Left ventricle myocardium inferior (tissue), 1 donor: ENCODE data around the gene SH2D1B. TPM values are rescaled to one million over a fixed set of nuclear protein-coding genes. Genes with fewer than 3 reads are reported as not detected.
"Not testable (repeated sequence)": the region's sequence is repeated elsewhere in the genome, so short reads cannot be mapped to it uniquely, and the experiment has no call there.

Source experiments
- DNase-seq: peaks from one replicate; pipeline ENCODE4 v3.0.0-alpha.2; 2020
- H3K27ac ChIP-seq: fragments of 200-600 bp; replicated peaks from 2 replicates; pipeline ENCODE4 v1.8.0; 2021
- H3K27me3 ChIP-seq: fragments of 200-600 bp; 2 replicates; pipeline ENCODE4 v1.8.0; 2021; ENCODE audit warnings: low read depth
- H3K36me3 ChIP-seq: fragments of 200-600 bp; 2 replicates; pipeline ENCODE4 v1.8.0; 2021
- H3K4me1 ChIP-seq: fragments of 200-600 bp; 2 replicates; pipeline ENCODE4 v1.8.0; 2021
- H3K4me3 ChIP-seq: fragments of 200-600 bp; 2 replicates; pipeline ENCODE4 v1.8.0; 2021; ENCODE audit warnings: mild to moderate bottlenecking, moderate library complexity
- H3K9me3 ChIP-seq: fragments of 200-600 bp; replicated peaks from 2 replicates; pipeline ENCODE4 v1.8.0; 2021
- intact Hi-C: fragments of 100-400 bp; cut with micrococcal nuclease; formaldehyde crosslinking; loops from one replicate; pipeline ENCODE4 v1.11.0; 2022
- long read RNA-seq: library from polyadenylated mRNA; unstranded; transcript quantifications from one replicate; pipeline ENCODE4 v2.0.0, GENCODE V29; 2021
- total RNA-seq: library from RNA; stranded (reverse); fragmentation: NEBNext Ultra II Directional; extraction: Animal tissue kit (Norgen Biotek cat#: 25700); gene quantifications from one replicate; pipeline ENCODE4 v1.2.1, GENCODE V29; 2021
- TF ChIP-seq, protein P1 (sequence below): fragments of 200-600 bp; IDR thresholded peaks from 2 replicates; pipeline ENCODE4 v1.8.0; 2021; ENCODE audit warnings: antibody characterized with exemption, mild to moderate bottlenecking, borderline replicate concordance
- donor health status: DM: no; HTN: yes; CAD: no; lungs with severe emphysema.

The SH2D1B gene, protein sequence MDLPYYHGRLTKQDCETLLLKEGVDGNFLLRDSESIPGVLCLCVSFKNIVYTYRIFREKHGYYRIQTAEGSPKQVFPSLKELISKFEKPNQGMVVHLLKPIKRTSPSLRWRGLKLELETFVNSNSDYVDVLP
- total RNA-seq = 0.11 TPM
- long read RNA-seq, partial matches to known transcripts = 0 of 1 reads
- long read RNA-seq, other reads (novel, unspliced or antisense) = 0 of 1 reads

DNA sequence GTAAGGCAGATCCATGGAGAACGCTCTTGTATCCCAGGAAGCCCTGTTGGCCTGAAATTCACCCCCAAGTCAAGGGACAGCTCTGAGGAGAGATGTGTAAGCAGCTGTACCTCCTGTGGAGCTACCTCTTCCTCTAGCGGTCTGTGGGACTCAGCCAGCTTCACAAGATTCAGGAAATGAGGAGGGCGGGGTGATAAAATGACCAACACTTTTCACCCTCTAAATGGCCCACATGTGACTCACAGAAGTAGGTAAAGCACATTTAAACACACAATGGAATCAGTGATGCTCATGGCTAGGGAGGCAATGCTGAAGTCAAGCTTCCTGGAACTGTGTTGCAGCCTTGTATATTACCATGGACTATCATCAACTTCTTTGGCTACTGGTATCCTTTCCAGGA is at the start of gene SH2D1B:
SH2D1B (minus strand) TSS at position 135 of the 400 bp plus-strand sequence; CDS start at position 15, 120 bp downstream.
- H3K4me1 ChIP-seq = no peaks in the 10 kb centered on the region

DNA sequence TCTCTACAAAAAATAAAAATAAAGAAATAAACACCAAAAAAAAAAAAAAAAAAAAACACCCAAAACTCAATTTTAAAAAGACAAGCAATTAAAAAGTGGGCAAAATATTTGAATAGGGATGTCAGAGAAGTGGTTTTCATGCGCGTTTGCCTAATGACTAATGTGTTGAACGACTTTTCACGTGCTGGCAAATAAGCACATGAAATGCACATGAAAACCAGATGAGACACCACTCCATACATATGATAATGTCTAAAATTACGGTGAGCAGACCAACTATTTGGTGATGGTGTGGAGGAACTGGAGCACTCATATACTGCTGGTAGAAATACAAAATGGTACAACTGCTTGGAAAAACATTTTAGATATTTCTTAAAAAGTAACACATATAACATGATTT is 46.3 kb upstream of the SH2D1B start:
- no peak overlapping the region for H3K4me3 ChIP-seq
- TF ChIP-seq, protein P1, sequence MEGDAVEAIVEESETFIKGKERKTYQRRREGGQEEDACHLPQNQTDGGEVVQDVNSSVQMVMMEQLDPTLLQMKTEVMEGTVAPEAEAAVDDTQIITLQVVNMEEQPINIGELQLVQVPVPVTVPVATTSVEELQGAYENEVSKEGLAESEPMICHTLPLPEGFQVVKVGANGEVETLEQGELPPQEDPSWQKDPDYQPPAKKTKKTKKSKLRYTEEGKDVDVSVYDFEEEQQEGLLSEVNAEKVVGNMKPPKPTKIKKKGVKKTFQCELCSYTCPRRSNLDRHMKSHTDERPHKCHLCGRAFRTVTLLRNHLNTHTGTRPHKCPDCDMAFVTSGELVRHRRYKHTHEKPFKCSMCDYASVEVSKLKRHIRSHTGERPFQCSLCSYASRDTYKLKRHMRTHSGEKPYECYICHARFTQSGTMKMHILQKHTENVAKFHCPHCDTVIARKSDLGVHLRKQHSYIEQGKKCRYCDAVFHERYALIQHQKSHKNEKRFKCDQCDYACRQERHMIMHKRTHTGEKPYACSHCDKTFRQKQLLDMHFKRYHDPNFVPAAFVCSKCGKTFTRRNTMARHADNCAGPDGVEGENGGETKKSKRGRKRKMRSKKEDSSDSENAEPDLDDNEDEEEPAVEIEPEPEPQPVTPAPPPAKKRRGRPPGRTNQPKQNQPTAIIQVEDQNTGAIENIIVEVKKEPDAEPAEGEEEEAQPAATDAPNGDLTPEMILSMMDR = no peak
- peaks cover 2% of the 10 kb centered on the region for H3K9me3 ChIP-seq
- DNase-seq = no peak
- intact Hi-C loops = no loop called here
- no peaks in the 10 kb centered on the region for H3K36me3 ChIP-seq
- H3K4me1 ChIP-seq = no peaks in the 10 kb centered on the region
- no peak overlapping the region for H3K27ac ChIP-seq
- no peaks in the 10 kb centered on the region for H3K27me3 ChIP-seq

More for the DNA sequence above, at the start of gene SH2D1B:
- TF ChIP-seq, protein P1 = no peak
- Histone ChIP-seq H3K27me3 (peaks cover 32% of the 10 kb centered on the region), H3K4me3 (no peak within 1 kb of the TSS), H3K27ac (no peak within 1 kb of the TSS), H3K9me3 (peaks cover 5% of the 10 kb centered on the region), H3K36me3 (no peaks in the 10 kb centered on the region)
- DNase-seq = no peak
- intact Hi-C loops = no loop called here

DNA sequence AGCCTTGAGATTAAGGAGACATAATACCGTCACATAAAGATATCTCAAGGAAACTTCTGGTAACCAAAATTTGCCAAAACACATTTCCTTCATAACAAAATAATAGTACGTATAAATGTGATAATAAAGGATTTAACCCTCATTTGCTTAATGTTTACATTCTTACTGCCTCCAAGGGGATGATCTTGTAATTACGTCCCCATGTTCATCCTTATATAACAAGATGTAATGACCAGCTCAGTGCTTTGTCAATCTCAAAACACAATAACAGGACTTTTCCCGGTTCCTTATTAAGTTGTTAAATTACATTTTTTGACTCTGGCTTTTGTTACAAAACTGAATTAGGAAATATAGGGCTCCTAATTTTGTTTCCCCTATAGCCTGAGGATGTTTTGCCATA is 44.4 kb upstream of the SH2D1B start:
- H3K4me3 ChIP-seq = no peak overlapping the region
- TF ChIP-seq, protein P1 = no peak
- no peak overlapping the region for H3K27ac ChIP-seq
- H3K27me3 ChIP-seq = no peaks in the 10 kb centered on the region
- H3K4me1 ChIP-seq = no peaks in the 10 kb centered on the region
- DNase-seq = no peak
- intact Hi-C loops = no loop called here
- H3K9me3 ChIP-seq = peaks cover 2% of the 10 kb centered on the region
- H3K36me3 ChIP-seq = no peaks in the 10 kb centered on the region

DNA sequence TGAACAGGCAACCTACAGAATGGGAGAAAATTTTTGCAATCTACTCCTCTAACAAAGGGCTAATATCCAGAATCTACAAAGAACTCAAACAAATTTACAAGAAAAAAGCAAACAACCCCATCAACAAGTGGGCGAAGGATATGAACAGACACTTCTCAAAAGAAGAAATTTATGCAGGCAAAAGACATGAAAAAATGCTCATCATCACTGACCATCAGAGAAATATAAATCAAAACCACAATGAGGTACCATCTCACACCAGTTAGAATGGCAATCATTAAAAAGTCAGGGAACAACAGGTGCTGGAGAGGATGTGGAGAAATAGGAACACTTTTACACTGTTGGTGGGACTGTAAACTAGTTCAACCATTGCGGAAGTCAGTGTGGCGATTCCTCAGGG is 42.4 kb upstream of the SH2D1B start:
- H3K27ac ChIP-seq, DNase-seq: not testable (repeated sequence)

DNA sequence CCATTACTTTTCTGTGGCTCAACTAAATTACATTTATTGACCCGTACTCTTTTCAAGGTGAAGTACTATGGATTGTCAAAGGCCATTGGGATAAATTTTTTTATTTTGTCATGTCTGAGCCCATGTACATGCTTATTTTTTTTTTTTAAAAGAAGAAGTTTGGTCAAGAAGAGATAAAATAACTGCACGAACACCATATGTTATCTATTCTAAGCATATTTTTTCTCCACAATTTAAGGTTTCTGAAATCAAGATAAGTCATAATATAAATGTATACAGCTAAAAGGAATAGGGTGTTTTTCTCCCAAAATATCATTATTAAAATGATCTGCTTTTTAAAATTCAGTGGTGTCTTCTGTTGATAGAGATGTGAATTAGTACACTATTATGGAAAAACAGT is 35.0 kb upstream of the SH2D1B start:
- H3K4me1 ChIP-seq = no peaks in the 10 kb centered on the region
- DNase-seq = no peak
- H3K36me3 ChIP-seq = no peaks in the 10 kb centered on the region
- H3K4me3 ChIP-seq = no peak overlapping the region
- H3K9me3 ChIP-seq = no peaks in the 10 kb centered on the region
- TF ChIP-seq, protein P1 = no peak
- no peak overlapping the region for H3K27ac ChIP-seq
- H3K27me3 ChIP-seq = peaks cover 49% of the 10 kb centered on the region
- intact Hi-C loops = no loop called here

More for the DNA sequence above, 42.4 kb upstream of the SH2D1B start:
- H3K4me3 ChIP-seq, intact Hi-C loops, H3K27me3 ChIP-seq, H3K9me3 ChIP-seq, H3K4me1 ChIP-seq, H3K36me3 ChIP-seq: not testable (repeated sequence)

DNA sequence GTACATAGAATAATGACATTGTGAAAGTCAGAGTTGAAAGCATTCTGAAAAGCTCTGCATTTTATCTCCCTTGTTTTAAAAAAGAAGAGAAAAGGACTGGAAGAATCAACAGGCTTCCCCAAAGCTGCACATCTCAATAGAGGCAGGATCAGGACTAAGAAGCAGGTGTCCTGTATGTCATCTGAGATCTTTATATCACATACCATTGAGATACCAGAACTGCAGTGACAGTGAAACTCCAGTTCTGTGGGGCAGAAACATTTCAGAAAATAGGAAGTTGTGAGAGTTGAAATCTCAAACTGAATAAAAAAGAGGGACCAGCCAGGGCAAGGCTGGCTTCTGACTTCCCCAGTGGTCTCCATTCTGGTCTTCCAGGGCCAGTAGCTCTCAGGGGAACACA is 33.0 kb upstream of the SH2D1B start:
- DNase-seq = no peak
- no peaks in the 10 kb centered on the region for H3K4me1 ChIP-seq
- no peaks in the 10 kb centered on the region for H3K36me3 ChIP-seq
- TF ChIP-seq, protein P1 = no peak
- peaks cover 61% of the 10 kb centered on the region for H3K27me3 ChIP-seq
- intact Hi-C loops = no loop called here
- H3K4me3 ChIP-seq = no peak overlapping the region
- H3K27ac ChIP-seq = no peak overlapping the region
- H3K9me3 ChIP-seq = no peaks in the 10 kb centered on the region

DNA sequence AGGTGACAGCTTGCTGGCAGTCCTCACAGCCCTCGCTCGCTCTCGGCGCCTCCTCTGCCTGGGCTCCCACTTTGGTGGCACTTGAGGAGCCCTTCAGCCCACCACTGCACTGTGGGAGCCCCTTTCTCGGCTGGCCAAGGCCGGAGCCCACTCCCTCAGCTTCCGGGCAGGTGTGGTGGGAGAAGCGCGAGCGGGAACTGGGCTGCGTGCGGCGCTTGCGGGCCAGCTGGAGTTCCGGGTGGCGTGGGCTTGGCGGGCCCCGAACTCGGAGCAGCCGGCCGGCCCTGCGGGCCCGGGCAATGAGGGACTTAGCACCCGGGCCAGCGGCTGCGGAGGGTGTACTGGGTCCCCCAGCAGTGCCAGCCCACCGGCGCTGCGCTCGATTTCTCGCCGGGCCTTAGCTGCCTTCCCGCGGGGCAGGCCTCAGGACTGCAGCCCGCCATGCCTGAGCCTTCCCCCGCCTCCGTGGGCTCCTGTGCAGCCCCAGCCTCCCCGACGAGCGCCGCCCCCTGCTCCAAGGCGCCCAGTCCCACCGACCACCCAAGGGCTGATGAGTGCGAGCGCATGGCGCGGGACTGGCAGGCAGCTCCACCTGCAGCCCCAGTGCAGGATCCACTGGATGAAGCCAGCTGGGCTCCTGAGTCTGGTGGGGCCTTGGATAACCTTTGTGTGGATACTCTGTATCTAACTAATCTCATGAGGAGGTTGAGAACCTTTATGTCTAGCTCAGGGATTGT is 21.2 kb upstream of the SH2D1B start:
- not testable (repeated sequence) for DNase-seq, H3K4me1 ChIP-seq

More for the DNA sequence above, 21.2 kb upstream of the SH2D1B start:
- H3K27me3 ChIP-seq, H3K4me3 ChIP-seq, H3K27ac ChIP-seq, H3K9me3 ChIP-seq, H3K36me3 ChIP-seq, intact Hi-C loops: not testable (repeated sequence)
